Gastroesophageal sphincter (tissue), 3 donors: ENCODE measurements around the gene IRX2.

Experiments
- POLR2A ChIP-seq, 2 donors: fragments of 450-650 bp; IDR thresholded peaks; one replicate each; pipeline ENCODE4 v1.6.1; 2017; ENCODE audit warnings: antibody characterized with exemption in 2 of 2, mild to moderate bottlenecking in 2 of 2, moderate library complexity in 1 of 2
- TF ChIP-seq, protein P1 (sequence below), 4 experiments: fragments of 200-600 bp in 2 of 4; fragments of 450-650 bp in 2 of 4; sonication (generic) in 1 of 4; IDR thresholded peaks; one replicate each; pipeline ENCODE4 v1.5.1; 2017 to 2019; ENCODE audit warnings: antibody characterized with exemption in 4 of 4, mild to moderate bottlenecking in 2 of 4, moderate library complexity in 2 of 4

DNA sequence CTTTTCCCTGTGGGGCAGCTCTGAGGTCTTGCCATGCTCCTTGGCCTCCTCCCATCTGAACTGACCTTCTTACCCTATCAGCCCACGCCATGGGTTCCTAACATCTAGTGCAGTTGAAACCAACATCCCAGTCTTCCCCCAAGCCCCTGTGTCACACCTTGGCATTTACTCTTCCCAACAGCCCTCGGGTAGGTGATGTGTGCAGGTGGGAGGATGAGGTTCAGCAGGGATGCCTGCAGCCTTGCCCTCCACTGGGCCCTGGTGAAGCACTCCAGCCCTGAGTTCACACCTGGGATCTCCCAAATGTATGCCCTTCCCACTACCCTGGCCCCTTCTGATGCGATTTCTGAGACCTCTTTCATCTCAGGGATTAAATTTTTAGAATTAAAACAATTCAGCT lies 15.5 kb downstream of the IRX2 start:
- TF ChIP-seq, protein P1, sequence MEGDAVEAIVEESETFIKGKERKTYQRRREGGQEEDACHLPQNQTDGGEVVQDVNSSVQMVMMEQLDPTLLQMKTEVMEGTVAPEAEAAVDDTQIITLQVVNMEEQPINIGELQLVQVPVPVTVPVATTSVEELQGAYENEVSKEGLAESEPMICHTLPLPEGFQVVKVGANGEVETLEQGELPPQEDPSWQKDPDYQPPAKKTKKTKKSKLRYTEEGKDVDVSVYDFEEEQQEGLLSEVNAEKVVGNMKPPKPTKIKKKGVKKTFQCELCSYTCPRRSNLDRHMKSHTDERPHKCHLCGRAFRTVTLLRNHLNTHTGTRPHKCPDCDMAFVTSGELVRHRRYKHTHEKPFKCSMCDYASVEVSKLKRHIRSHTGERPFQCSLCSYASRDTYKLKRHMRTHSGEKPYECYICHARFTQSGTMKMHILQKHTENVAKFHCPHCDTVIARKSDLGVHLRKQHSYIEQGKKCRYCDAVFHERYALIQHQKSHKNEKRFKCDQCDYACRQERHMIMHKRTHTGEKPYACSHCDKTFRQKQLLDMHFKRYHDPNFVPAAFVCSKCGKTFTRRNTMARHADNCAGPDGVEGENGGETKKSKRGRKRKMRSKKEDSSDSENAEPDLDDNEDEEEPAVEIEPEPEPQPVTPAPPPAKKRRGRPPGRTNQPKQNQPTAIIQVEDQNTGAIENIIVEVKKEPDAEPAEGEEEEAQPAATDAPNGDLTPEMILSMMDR (IDR thresholded peaks at IDR 0.05), result no peak
- no peak for TF ChIP-seq POLR2A (IDR thresholded peaks at IDR 0.05)
